Measurements from ENCODE around the gene DAP. TPM values are rescaled to one million over a fixed set of nuclear protein-coding genes. Genes with fewer than 3 reads are reported as not detected.

The DAP gene
- total and polyA plus RNA-seq, 2 of the 13 experiments (the other 11 are each of a cell fraction or from before 2014, with no cell fraction given), result 22.0 to 57.5 TPM

- in situ Hi-C loops (cut with HindIII; ENCODE audit: extremely low pct_ligation_motif_present, low pct_unique_long_range_greater_than_20kb) (loop anchor here (5.0 to 10.0 kb wide), 2 partner anchors 177 to 345 kb away; no protein-coding TSS in a partner anchor), intact Hi-C loops (cut with micrococcal nuclease; ENCODE audit: unreplicated experiment) (no loop called here)
- no peaks in the 10 kb centered on the region for H3K36me3 ChIP-seq (replicated peaks in 1 of 2; ENCODE audit: control insufficient read depth in 1 of 2, insufficient read depth in 2 of 2, low read length in 2 of 2)
- WGBS (ENCODE audit: low lambda C conversion rate), result 43% methylated on average over 5 of the region's 5 CpGs
- no peak overlapping the region for H3K4me2 ChIP-seq (ENCODE audit: low read depth, low read length)
- no peaks in the 10 kb centered on the region for H4K20me1 ChIP-seq (ENCODE audit: insufficient read depth, low read length)
- no peaks in the 10 kb centered on the region for H3K79me2 ChIP-seq (ENCODE audit: insufficient read depth, low read length)
- no peak overlapping the region for H3K4me3 ChIP-seq (replicated peaks in 1 of 3; ENCODE audit: insufficient read depth in 1 of 3, low read depth in 2 of 3, low read length in 3 of 3)
- BruUV-seq (replicated peaks), result no TSS peak
- DNase-seq (ENCODE audit: low spot score) (no peak), ATAC-seq (no peak), FAIRE-seq (no peak)
- H3K27ac ChIP-seq (ENCODE audit: extremely low read length, insufficient read depth, low read length), result no peak overlapping the region
- CTCF ChIA-PET (ENCODE audit: low intra/inter-chr PET ratio, low total read pairs), result no interaction called here
- POLR2A ChIA-PET, result no interaction called here
- H3K9ac ChIP-seq (ENCODE audit: insufficient read depth, low read depth, low read length), result no peak overlapping the region
- peaks cover 0 to 13% of the 10 kb centered on the region in 2 experiments; a peak in 2 of 5 replicates for H3K27me3 ChIP-seq (ENCODE audit: control insufficient read depth in 1 of 2, insufficient read depth in 2 of 2, low read length in 2 of 2)
- no peaks in the 10 kb centered on the region for H3K9me3 ChIP-seq (ENCODE audit: low read length)
- peaks cover 7% of the 10 kb centered on the region; the same call in 1 of the 2 replicates for H3K4me1 ChIP-seq (ENCODE audit: insufficient read depth, low read length)
- no peak overlapping the region for H2AFZ ChIP-seq (ENCODE audit: low read length)
- no peak for TF ChIP-seq RBAK (CRISPR knock-in tag; IDR thresholded peaks at IDR 0.05)
- no peak for TF ChIP-seq ZNF724P (CRISPR knock-in tag; IDR thresholded peaks at IDR 0.05; ENCODE audit: borderline replicate concordance)
- TF ChIP-seq, protein P1, sequence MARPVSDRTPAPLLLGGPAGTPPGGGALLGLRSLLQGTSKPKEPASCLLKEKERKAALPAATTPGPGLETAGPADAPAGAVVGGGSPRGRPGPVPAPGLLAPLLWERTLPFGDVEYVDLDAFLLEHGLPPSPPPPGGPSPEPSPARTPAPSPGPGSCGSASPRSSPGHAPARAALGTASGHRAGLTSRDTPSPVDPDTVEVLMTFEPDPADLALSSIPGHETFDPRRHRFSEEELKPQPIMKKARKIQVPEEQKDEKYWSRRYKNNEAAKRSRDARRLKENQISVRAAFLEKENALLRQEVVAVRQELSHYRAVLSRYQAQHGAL (CRISPR knock-in tag; IDR thresholded peaks at IDR 0.05; ENCODE audit: not compliant biosample characterization), result no peak
- TF ChIP-seq CCAR2 (optimal IDR thresholded peaks at IDR 0.05; ENCODE audit: low read depth, low read length), result no peak
- TF ChIP-seq AKNA (CRISPR knock-in tag; IDR thresholded peaks at IDR 0.05; ENCODE audit: borderline replicate concordance), result no peak
- TF ChIP-seq, protein P2, sequence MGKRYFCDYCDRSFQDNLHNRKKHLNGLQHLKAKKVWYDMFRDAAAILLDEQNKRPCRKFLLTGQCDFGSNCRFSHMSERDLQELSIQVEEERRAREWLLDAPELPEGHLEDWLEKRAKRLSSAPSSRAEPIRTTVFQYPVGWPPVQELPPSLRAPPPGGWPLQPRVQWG (CRISPR knock-in tag; IDR thresholded peaks at IDR 0.05; ENCODE audit: borderline replicate concordance, low read depth), result no peak
- TF ChIP-seq, protein P3, sequence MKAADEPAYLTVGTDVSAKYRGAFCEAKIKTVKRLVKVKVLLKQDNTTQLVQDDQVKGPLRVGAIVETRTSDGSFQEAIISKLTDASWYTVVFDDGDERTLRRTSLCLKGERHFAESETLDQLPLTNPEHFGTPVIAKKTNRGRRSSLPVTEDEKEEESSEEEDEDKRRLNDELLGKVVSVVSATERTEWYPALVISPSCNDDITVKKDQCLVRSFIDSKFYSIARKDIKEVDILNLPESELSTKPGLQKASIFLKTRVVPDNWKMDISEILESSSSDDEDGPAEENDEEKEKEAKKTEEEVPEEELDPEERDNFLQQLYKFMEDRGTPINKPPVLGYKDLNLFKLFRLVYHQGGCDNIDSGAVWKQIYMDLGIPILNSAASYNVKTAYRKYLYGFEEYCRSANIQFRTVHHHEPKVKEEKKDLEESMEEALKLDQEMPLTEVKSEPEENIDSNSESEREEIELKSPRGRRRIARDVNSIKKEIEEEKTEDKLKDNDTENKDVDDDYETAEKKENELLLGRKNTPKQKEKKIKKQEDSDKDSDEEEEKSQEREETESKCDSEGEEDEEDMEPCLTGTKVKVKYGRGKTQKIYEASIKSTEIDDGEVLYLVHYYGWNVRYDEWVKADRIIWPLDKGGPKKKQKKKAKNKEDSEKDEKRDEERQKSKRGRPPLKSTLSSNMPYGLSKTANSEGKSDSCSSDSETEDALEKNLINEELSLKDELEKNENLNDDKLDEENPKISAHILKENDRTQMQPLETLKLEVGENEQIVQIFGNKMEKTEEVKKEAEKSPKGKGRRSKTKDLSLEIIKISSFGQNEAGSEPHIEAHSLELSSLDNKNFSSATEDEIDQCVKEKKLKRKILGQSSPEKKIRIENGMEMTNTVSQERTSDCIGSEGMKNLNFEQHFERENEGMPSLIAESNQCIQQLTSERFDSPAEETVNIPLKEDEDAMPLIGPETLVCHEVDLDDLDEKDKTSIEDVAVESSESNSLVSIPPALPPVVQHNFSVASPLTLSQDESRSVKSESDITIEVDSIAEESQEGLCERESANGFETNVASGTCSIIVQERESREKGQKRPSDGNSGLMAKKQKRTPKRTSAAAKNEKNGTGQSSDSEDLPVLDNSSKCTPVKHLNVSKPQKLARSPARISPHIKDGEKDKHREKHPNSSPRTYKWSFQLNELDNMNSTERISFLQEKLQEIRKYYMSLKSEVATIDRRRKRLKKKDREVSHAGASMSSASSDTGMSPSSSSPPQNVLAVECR (CRISPR knock-in tag; IDR thresholded peaks at IDR 0.05; ENCODE audit: borderline replicate concordance), result no peak
- no peak for TF ChIP-seq ZNF644 (CRISPR knock-in tag; IDR thresholded peaks at IDR 0.05; ENCODE audit: low read depth)
- no peak for TF ChIP-seq HNF1B (CRISPR knock-in tag; IDR thresholded peaks at IDR 0.05)
- no peak for TF ChIP-seq PAF1 (CRISPR knock-in tag; IDR thresholded peaks at IDR 0.05)
Observed at GRCh38 chr5:10629682-10630081, 131.4 kb downstream of the DAP start.

Measured in HepG2 (cell line).